Endothelial cell of umbilical vein (primary cell): ENCODE results near the gene USP25. TPM values are rescaled to one million over a fixed set of nuclear protein-coding genes. Genes with fewer than 3 reads are reported as not detected.

Experiments used
- BruUV-seq: library from RNA; stranded (reverse); fragments of 400-500 nt; replicated peaks from 2 replicates; lab custom pipeline; 2021; lab: Mats Ljungman, UMichigan
- CTCF ChIA-PET: fragments of 300-600, 350-600 bp; sonication (Branson Sonifier 250); formaldehyde crosslinking; loops from one replicate; lab custom pipeline; 2021; ENCODE audit warnings: antibody characterized with exemption, inconsistent platforms; lab: Charles Lee
- POLR2A ChIA-PET: fragments of 300-600, 350-600 bp; sonication (Branson Sonifier 250); formaldehyde crosslinking; loops from one replicate; lab custom pipeline; 2021; ENCODE audit warnings: antibody characterized with exemption, inconsistent platforms; lab: Charles Lee
- DNase-seq: peaks from one replicate; pipeline ENCODE4 v3.0.0-alpha.2; 2011; ENCODE audit warnings: low read depth, low spot score
- FAIRE-seq: peaks from 2 replicates; lab custom pipeline; 2011; peaks lifted over from hg19 to GRCh38; lab: Jason Lieb, UNC
- H2AFZ ChIP-seq: 2 replicates; pipeline ENCODE4 v1.6.0; 2012; ENCODE audit warnings: low read depth, low read length, control low read depth, inconsistent platforms
- H3K27ac ChIP-seq: 2 replicates; pipeline ENCODE4 v1.5.1; 2011; ENCODE audit warnings: low read depth, mild to moderate bottlenecking, control low read depth, low read length, moderate library complexity; ENCODE audit not compliant: insufficient read depth
- H3K27me3 ChIP-seq, 2 experiments: 2 replicates each; pipeline versions ENCODE4 v1.6.0 to v1.6.1; 2011; ENCODE audit warnings: low read length in 2 of 2, mixed read lengths in 1 of 2; ENCODE audit not compliant: control insufficient read depth in 2 of 2, insufficient read depth in 2 of 2
- H3K36me3 ChIP-seq, 2 experiments: 2 replicates in 1 of 2; 3 replicates in 1 of 2; pipeline ENCODE4 v1.5.1; 2011; ENCODE audit warnings: low read length in 2 of 2, mild to moderate bottlenecking in 1 of 2, moderate library complexity in 1 of 2; ENCODE audit not compliant: control insufficient read depth in 2 of 2, insufficient read depth in 2 of 2; ENCODE audit errors: extremely low read depth in 1 of 2
- H3K4me1 ChIP-seq: 3 replicates; pipeline ENCODE4 v1.5.1; 2011; ENCODE audit warnings: mild to moderate bottlenecking, low read length; ENCODE audit not compliant: control insufficient read depth, insufficient read depth; ENCODE audit errors: extremely low read depth
- H3K4me2 ChIP-seq: 2 replicates; pipeline ENCODE4 v1.6.1; 2011; ENCODE audit warnings: low read length, control low read depth, mixed read lengths; ENCODE audit not compliant: insufficient read depth
- H3K4me3 ChIP-seq, 3 experiments: fragments of 200-600 bp in 1 of 3; sonication (generic), shearing (Covaris generic) in 1 of 3; replicated peaks in 1 of 3; 2 replicates each; pipeline ENCODE4 v1.5.1; 2011 to 2016; ENCODE audit warnings: control low read depth in 3 of 3, low read length in 3 of 3, mild to moderate bottlenecking in 2 of 3, inconsistent platforms in 1 of 3, low read depth in 1 of 3, moderate library complexity in 1 of 3; ENCODE audit not compliant: insufficient read depth in 1 of 3
- H3K79me2 ChIP-seq: 2 replicates; pipeline ENCODE4 v1.6.0; 2012; ENCODE audit warnings: low read length, inconsistent platforms; ENCODE audit not compliant: control insufficient read depth, insufficient read depth
- H3K9ac ChIP-seq: replicated peaks from 2 replicates; pipeline ENCODE3; 2011; ENCODE audit warnings: low read length, control low read depth; ENCODE audit not compliant: insufficient read depth; ENCODE audit errors: extremely low read depth
- H3K9me1 ChIP-seq: replicated peaks from 3 replicates; pipeline ENCODE4 v1.6.0; 2011; ENCODE audit warnings: mild to moderate bottlenecking, low read length; ENCODE audit not compliant: control insufficient read depth, insufficient read depth; ENCODE audit errors: extremely low read depth
- H3K9me3 ChIP-seq: replicated peaks from 2 replicates; pipeline ENCODE4 v1.5.1; 2012; ENCODE audit warnings: low read length, inconsistent platforms; ENCODE audit not compliant: control insufficient read depth, insufficient read depth
- H4K20me1 ChIP-seq: replicated peaks from 2 replicates; pipeline ENCODE3; 2011; ENCODE audit warnings: mild to moderate bottlenecking, low read length; ENCODE audit not compliant: control insufficient read depth, insufficient read depth; ENCODE audit errors: extremely low read depth
- EZH2 ChIP-seq: IDR thresholded peaks from 2 replicates; pipeline ENCODE4 v1.6.1; 2012; ENCODE audit warnings: borderline replicate concordance, low read depth, mild to moderate bottlenecking, moderate library complexity, low read length, inconsistent platforms; ENCODE audit not compliant: severe bottlenecking
- FOS ChIP-seq: IDR thresholded peaks from 2 replicates; pipeline ENCODE4 v1.6.1; 2011; ENCODE audit warnings: mild to moderate bottlenecking, low read length, moderate library complexity, borderline replicate concordance; ENCODE audit not compliant: insufficient read depth
- GATA2 ChIP-seq: IDR thresholded peaks from 2 replicates; pipeline ENCODE4 v1.7.0; 2011; ENCODE audit warnings: low read depth, mild to moderate bottlenecking, moderate library complexity, mixed read lengths, low read length; ENCODE audit not compliant: insufficient read length, insufficient read depth
- JUN ChIP-seq: IDR thresholded peaks from 2 replicates; pipeline ENCODE4 v1.6.1; 2011; ENCODE audit warnings: borderline replicate concordance, low read depth; ENCODE audit not compliant: insufficient read length, insufficient read depth
- MYC ChIP-seq: IDR thresholded peaks from one replicate; pipeline ENCODE4 v1.6.1; 2011; ENCODE audit warnings: mild to moderate bottlenecking, low read depth, low read length
- POLR2AphosphoS5 ChIP-seq: IDR thresholded peaks from 2 replicates; pipeline ENCODE4 v1.6.1; 2012; ENCODE audit warnings: low read depth, mild to moderate bottlenecking, control low read depth, low read length, moderate library complexity; ENCODE audit not compliant: insufficient read depth
- dilution Hi-C: fragments of 300-500 bp; cut with MboI; formaldehyde crosslinking; loops from one replicate; pipeline ENCODE4 v1.15.0; 2019; ENCODE audit warnings: low sequenced_read_pairs; ENCODE audit not compliant: extremely low pct_ligation_motif_present
- intact Hi-C: fragments of 100-400 bp; cut with micrococcal nuclease; formaldehyde crosslinking; loops from one replicate; pipeline ENCODE4 v1.10.0; 2022
- polyA plus RNA-seq, 4 experiments: library from polyadenylated mRNA; depleted of rRNA in 3 of 4; stranded (reverse) in 3 of 4; unstranded in 1 of 4; fragments of >200 nt; gene quantifications; 2 replicates each; pipeline versions ENCODE4 v1.2.1 to v1.2.3, GENCODE V29; 2011 to 2012; ENCODE audit warnings: missing spikeins in 1 of 4
- total RNA-seq: library from RNA; stranded (reverse); gene quantifications from 2 replicates; pipeline ENCODE4 v1.2.3, GENCODE V29; 2021
- TF ChIP-seq, protein P1 (sequence below): IDR thresholded peaks from 2 replicates; pipeline ENCODE4 v1.6.1; 2011; ENCODE audit not compliant: insufficient read depth, insufficient read length
- TF ChIP-seq, protein P2 (sequence below), 2 donors: IDR thresholded peaks; 1 replicate in 1 of 2; 2 replicates in 1 of 2; pipeline ENCODE4 v1.5.1; 2011; ENCODE audit warnings: low read length in 2 of 2, mild to moderate bottlenecking in 2 of 2, moderate library complexity in 2 of 2, control low read depth in 1 of 2, inconsistent platforms in 1 of 2, low read depth in 1 of 2; ENCODE audit not compliant: insufficient read depth in 1 of 2; ENCODE audit errors: extremely low read depth in 1 of 2

The USP25 gene
- total and polyA plus RNA-seq, 2 donors (not counting 3 experiments of a cell fraction or from before 2014, with no cell fraction given): 14.4 to 67.5 TPM

DNA sequence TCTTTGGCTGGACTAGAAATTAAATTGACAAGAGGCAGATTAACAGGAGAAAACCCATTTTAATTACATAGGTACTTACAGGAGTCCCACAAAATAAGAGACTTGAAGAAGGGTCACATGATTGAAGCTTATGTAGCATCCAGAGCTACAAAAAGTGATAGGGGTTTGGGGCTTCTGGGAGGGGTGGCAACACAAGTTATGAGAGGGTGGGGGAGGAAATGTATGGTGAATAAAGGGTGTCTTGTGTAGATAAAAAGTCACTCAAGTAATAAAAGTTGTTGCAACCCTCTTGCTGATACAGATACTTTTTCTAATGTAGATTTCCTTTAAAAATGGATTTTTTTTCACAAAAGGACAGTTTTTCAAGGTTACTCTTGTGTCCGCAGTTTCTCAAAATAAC, 24.0 kb downstream of the USP25 start:
- Histone ChIP-seq H3K4me3 (no peak overlapping the region), H3K9ac (no peak overlapping the region), H4K20me1 (peaks cover 10% of the 10 kb centered on the region), H3K79me2 (peaks cover 99% of the 10 kb centered on the region), H3K36me3 (no peaks in the 10 kb centered on the region), H3K9me1 (peaks cover 3% of the 10 kb centered on the region), H3K4me1 (peaks cover 34% of the 10 kb centered on the region), H3K9me3 (no peaks in the 10 kb centered on the region), H3K4me2 (peak overlapping the region; percentile 62), H2AFZ (no peak overlapping the region), H3K27ac (no peak overlapping the region), H3K27me3 (no peaks in the 10 kb centered on the region)
- TF ChIP-seq JUN (no peak), MYC (no peak), POLR2AphosphoS5 (no peak), GATA2 (no peak), EZH2 (no peak), FOS (no peak)
- TF ChIP-seq, protein P1, sequence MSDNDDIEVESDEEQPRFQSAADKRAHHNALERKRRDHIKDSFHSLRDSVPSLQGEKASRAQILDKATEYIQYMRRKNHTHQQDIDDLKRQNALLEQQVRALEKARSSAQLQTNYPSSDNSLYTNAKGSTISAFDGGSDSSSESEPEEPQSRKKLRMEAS: no peak
- TF ChIP-seq, protein P2, sequence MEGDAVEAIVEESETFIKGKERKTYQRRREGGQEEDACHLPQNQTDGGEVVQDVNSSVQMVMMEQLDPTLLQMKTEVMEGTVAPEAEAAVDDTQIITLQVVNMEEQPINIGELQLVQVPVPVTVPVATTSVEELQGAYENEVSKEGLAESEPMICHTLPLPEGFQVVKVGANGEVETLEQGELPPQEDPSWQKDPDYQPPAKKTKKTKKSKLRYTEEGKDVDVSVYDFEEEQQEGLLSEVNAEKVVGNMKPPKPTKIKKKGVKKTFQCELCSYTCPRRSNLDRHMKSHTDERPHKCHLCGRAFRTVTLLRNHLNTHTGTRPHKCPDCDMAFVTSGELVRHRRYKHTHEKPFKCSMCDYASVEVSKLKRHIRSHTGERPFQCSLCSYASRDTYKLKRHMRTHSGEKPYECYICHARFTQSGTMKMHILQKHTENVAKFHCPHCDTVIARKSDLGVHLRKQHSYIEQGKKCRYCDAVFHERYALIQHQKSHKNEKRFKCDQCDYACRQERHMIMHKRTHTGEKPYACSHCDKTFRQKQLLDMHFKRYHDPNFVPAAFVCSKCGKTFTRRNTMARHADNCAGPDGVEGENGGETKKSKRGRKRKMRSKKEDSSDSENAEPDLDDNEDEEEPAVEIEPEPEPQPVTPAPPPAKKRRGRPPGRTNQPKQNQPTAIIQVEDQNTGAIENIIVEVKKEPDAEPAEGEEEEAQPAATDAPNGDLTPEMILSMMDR (IDR thresholded peaks at IDR 0.05; ENCODE audit: extremely low read depth in 1 of 2, insufficient read depth in 1 of 2, low read depth in 1 of 2, low read length in 2 of 2): no peak
- no peak for FAIRE-seq
- ChIA-PET CTCF (interaction anchor here (0.6 kb wide), 1 partner anchor 89 kb away, joined by 3 read pairs; no protein-coding TSS in a partner anchor), POLR2A (no interaction called here)
- intact Hi-C loops (no loop called here), dilution Hi-C loops (no loop called here)
- no peak for DNase-seq
- no TSS peak for BruUV-seq
